HG03196 (cell line): Measurements from ENCODE around the gene CDK7.
"Not testable (repeated sequence)": the region's sequence is repeated elsewhere in the genome, so short reads cannot be mapped to it uniquely, and the experiment has no call there.

Source experiments
- ATAC-seq: cut with Tn5 transposase; IDR thresholded peaks from one replicate; pipeline ENCODE4 v1.9.1; 2021; ENCODE audit not compliant: unreplicated experiment

Gene CDK7

GRCh38 chr5:69236733-69237132 is 2.0 kb downstream of the CDK7 start:
- not testable (repeated sequence) for ATAC-seq

GRCh38 chr5:69237877-69238276 is 3.2 kb downstream of the CDK7 start:
- ATAC-seq = no peak

GRCh38 chr5:69238760-69239251 is 4.1 kb downstream of the CDK7 start:
- no peak for ATAC-seq

- ATAC-seq = no peak
Measured at GRCh38 chr5:69242215-69242927, 7.7 kb downstream of the CDK7 start.

- ATAC-seq = no peak
Measured at GRCh38 chr5:69245031-69245430, 10.3 kb downstream of the CDK7 start.

- no peak for ATAC-seq
Measured at GRCh38 chr5:69248019-69248418, 13.3 kb downstream of the CDK7 start.

- ATAC-seq = no peak
Measured at GRCh38 chr5:69250593-69250992, 15.9 kb downstream of the CDK7 start.

GRCh38 chr5:69252437-69252836 is 17.8 kb downstream of the CDK7 start:
- ATAC-seq = no peak

- ATAC-seq = not testable (repeated sequence)
Measured at GRCh38 chr5:69255940-69256339, 21.3 kb downstream of the CDK7 start.

GRCh38 chr5:69257577-69257976 is 22.9 kb downstream of the CDK7 start:
- ATAC-seq = no peak

GRCh38 chr5:69261034-69261433 is 26.3 kb downstream of the CDK7 start:
- no peak for ATAC-seq

GRCh38 chr5:69265931-69266330 is 31.2 kb downstream of the CDK7 start:
- ATAC-seq = no peak

GRCh38 chr5:69268899-69269298 is 34.2 kb downstream of the CDK7 start:
- no peak for ATAC-seq

GRCh38 chr5:69270840-69271239 is 36.2 kb downstream of the CDK7 start:
- no peak for ATAC-seq

GRCh38 chr5:69271376-69271775 is 36.7 kb downstream of the CDK7 start:
- no peak for ATAC-seq

GRCh38 chr5:69275563-69275962 is 40.9 kb downstream of the CDK7 start:
- ATAC-seq = no peak

GRCh38 chr5:69276422-69277174 is 41.9 kb downstream of the CDK7 start:
- no peak for ATAC-seq

- no peak for ATAC-seq
Measured at GRCh38 chr5:69279517-69279916, 44.8 kb downstream of the CDK7 start.

GRCh38 chr5:69281114-69281513 is 46.4 kb downstream of the CDK7 start:
- no peak for ATAC-seq

GRCh38 chr5:69284203-69284602 is 49.5 kb downstream of the CDK7 start:
- no peak for ATAC-seq

- no peak for ATAC-seq
Measured at GRCh38 chr5:69285448-69286116, 50.9 kb downstream of the CDK7 start.

- ATAC-seq = no peak
Measured at GRCh38 chr5:69288069-69288468, 53.4 kb downstream of the CDK7 start.
